IMR-90 (cell line): ENCODE results near the gene SERPINA10. TPM values are rescaled to one million over a fixed set of nuclear protein-coding genes. Genes with fewer than 3 reads are reported as not detected.
A peak's percentile ranks its signal among the peaks of the same experiment; 100 is the strongest.

Source experiments
- ATAC-seq: fragments of 200-7000 bp; cut with Tn5 transposase; 2 replicates; pipeline ENCODE4 v1.9.1; 2020; ENCODE audit warnings: low read depth, mild to moderate bottlenecking, moderate library complexity
- BruUV-seq: library from RNA; stranded (reverse); fragments of 400-500 nt; replicated peaks from 2 replicates; lab custom pipeline; 2021; lab: Mats Ljungman, UMichigan
- CTCF ChIA-PET: fragments of 300-600 bp; formaldehyde crosslinking; extraction: SDS; loops from one replicate; lab custom pipeline; 2021; ENCODE audit warnings: antibody characterized with exemption; lab: Yijun Ruan, JAX
- POLR2A ChIA-PET: fragments of 300-600 bp; sonication (Branson Sonifier 250); formaldehyde crosslinking; loops from one replicate; lab custom pipeline; 2022; ENCODE audit warnings: antibody characterized with exemption; ENCODE audit not compliant: unreplicated experiment; lab: Charles Lee
- DNase-seq: peaks from one replicate; pipeline ENCODE4 v3.0.0; 2013
- H2AFZ ChIP-seq: replicated peaks from 2 replicates; pipeline ENCODE3; 2013; ENCODE audit warnings: low read length, mild to moderate bottlenecking; ENCODE audit not compliant: poor library complexity
- H2AK5ac ChIP-seq: 2 replicates; pipeline ENCODE4 v1.6.1; 2013; ENCODE audit warnings: low read depth, low read length, inconsistent platforms
- H2AK9ac ChIP-seq: replicated peaks from 2 replicates; pipeline ENCODE3; 2013; ENCODE audit warnings: mild to moderate bottlenecking, low read depth, low read length, moderate library complexity; ENCODE audit not compliant: poor library complexity
- H2BK120ac ChIP-seq: 2 replicates; pipeline ENCODE4 v1.6.1; 2013; ENCODE audit warnings: low read depth, low read length, inconsistent platforms
- H2BK15ac ChIP-seq: 3 replicates; pipeline ENCODE4 v1.6.1; 2013; ENCODE audit warnings: low read depth, low read length, inconsistent platforms
- H2BK20ac ChIP-seq: 2 replicates; pipeline ENCODE4 v1.6.1; 2013; ENCODE audit warnings: low read depth, mild to moderate bottlenecking, inconsistent platforms, low read length, moderate library complexity
- H2BK5ac ChIP-seq: 2 replicates; pipeline ENCODE4 v1.6.1; 2013; ENCODE audit warnings: mild to moderate bottlenecking, low read depth, low read length, inconsistent platforms; ENCODE audit not compliant: poor library complexity, severe bottlenecking
- H3K14ac ChIP-seq: replicated peaks from 2 replicates; pipeline ENCODE4 v1.6.1; 2013; ENCODE audit warnings: low read depth, low read length, inconsistent platforms
- H3K18ac ChIP-seq: 2 replicates; pipeline ENCODE4 v1.6.1; 2013; ENCODE audit warnings: low read depth, low read length, control low read depth
- H3K23ac ChIP-seq: 2 replicates; pipeline ENCODE4 v1.6.1; 2013; ENCODE audit warnings: low read depth, low read length, inconsistent platforms
- H3K27ac ChIP-seq: 2 replicates; pipeline ENCODE4 v1.5.1; 2013; ENCODE audit warnings: mild to moderate bottlenecking, control low read depth, low read length; ENCODE audit not compliant: insufficient read depth
- H3K27me3 ChIP-seq: 2 replicates; pipeline ENCODE4 v1.6.1; 2013; ENCODE audit warnings: low read length; ENCODE audit not compliant: control insufficient read depth, insufficient read depth
- H3K36me3 ChIP-seq: 2 replicates; pipeline ENCODE4 v1.6.1; 2013; ENCODE audit warnings: low read length, mixed read lengths; ENCODE audit not compliant: control insufficient read depth, insufficient read depth
- H3K4ac ChIP-seq: 2 replicates; pipeline ENCODE4 v1.6.1; 2013; ENCODE audit warnings: low read depth, low read length, inconsistent platforms
- H3K4me1 ChIP-seq: 2 replicates; pipeline ENCODE4 v1.6.1; 2013; ENCODE audit warnings: low read length, mixed read lengths; ENCODE audit not compliant: control insufficient read depth, insufficient read depth
- H3K4me2 ChIP-seq: 2 replicates; pipeline ENCODE4 v1.6.1; 2013; ENCODE audit warnings: low read depth, mild to moderate bottlenecking, control low read depth, low read length, moderate library complexity
- H3K4me3 ChIP-seq: 2 replicates; pipeline ENCODE4 v1.5.1; 2013; ENCODE audit warnings: low read depth, mild to moderate bottlenecking, control low read depth, low read length, moderate library complexity; ENCODE audit not compliant: insufficient read depth
- H3K56ac ChIP-seq: 2 replicates; pipeline ENCODE4 v1.6.1; 2013; ENCODE audit warnings: low read length, inconsistent platforms; ENCODE audit not compliant: insufficient read depth; ENCODE audit errors: extremely low read depth
- H3K79me1 ChIP-seq, 2 experiments: 2 replicates each; pipeline ENCODE4 v1.6.1; 2013; ENCODE audit warnings: low read length in 2 of 2, inconsistent platforms in 1 of 2, low read depth in 1 of 2
- H3K9ac ChIP-seq: 2 replicates; pipeline ENCODE4 v1.6.1; 2013; ENCODE audit warnings: low read depth, low read length, control low read depth
- H3K9me1 ChIP-seq: 2 replicates; pipeline ENCODE4 v1.6.1; 2013; ENCODE audit warnings: low read length, inconsistent platforms; ENCODE audit not compliant: insufficient read depth
- H3K9me3 ChIP-seq: 2 replicates; pipeline ENCODE4 v1.6.1; 2013; ENCODE audit warnings: low read length; ENCODE audit not compliant: control insufficient read depth, insufficient read depth
- H4K20me1 ChIP-seq: 2 replicates; pipeline ENCODE4 v1.6.1; 2013; ENCODE audit warnings: low read length, inconsistent platforms; ENCODE audit not compliant: insufficient read depth
- H4K5ac ChIP-seq: 2 replicates; pipeline ENCODE4 v1.6.1; 2013; ENCODE audit warnings: mild to moderate bottlenecking, low read depth, low read length, control low read depth
- H4K8ac ChIP-seq, 2 experiments: 2 replicates each; pipeline ENCODE4 v1.6.1; 2013; ENCODE audit warnings: low read depth in 2 of 2, low read length in 2 of 2, control low read depth in 1 of 2, inconsistent platforms in 1 of 2
- H4K91ac ChIP-seq: 2 replicates; pipeline ENCODE4 v1.6.1; 2013; ENCODE audit warnings: low read depth, low read length, inconsistent platforms; ENCODE audit not compliant: insufficient read depth
- CEBPB ChIP-seq: IDR thresholded peaks from 2 replicates; pipeline ENCODE4 v1.6.1; 2012; ENCODE audit warnings: low read depth, low read length, improper control_type of control experiment
- CHD1 ChIP-seq: IDR thresholded peaks from 2 replicates; pipeline ENCODE4 v1.6.1; 2012; ENCODE audit warnings: low read depth, low read length, improper control_type of control experiment
- FOS ChIP-seq: fragments of 150-350 bp; IDR thresholded peaks from 2 replicates; pipeline ENCODE4 v1.6.1; 2016; ENCODE audit warnings: low read depth, low read length
- MAFK ChIP-seq: IDR thresholded peaks from 2 replicates; pipeline ENCODE4 v1.6.1; 2012; ENCODE audit warnings: low read depth, low read length, improper control_type of control experiment
- RCOR1 ChIP-seq: IDR thresholded peaks from 2 replicates; pipeline ENCODE4 v1.6.1; 2012; ENCODE audit warnings: mild to moderate bottlenecking, low read length, improper control_type of control experiment; ENCODE audit not compliant: insufficient replicate concordance
- RFX5 ChIP-seq: IDR thresholded peaks from 2 replicates; pipeline ENCODE4 v1.8.0; 2012; ENCODE audit warnings: low read depth, mild to moderate bottlenecking, low read length, moderate library complexity
- WGBS, 2 experiments: methylation state at CpG; one replicate each; pipeline versions ENCODE4 v1.1.5 to v1.1.7; 2013; ENCODE audit warnings: missing lambda C conversion rate in 2 of 2; ENCODE audit not compliant: insufficient read length in 1 of 2; ENCODE audit errors: extremely low coverage in 2 of 2; 5-methylcytosine and 5-hydroxymethylcytosine counted together
- dilution Hi-C: fragments of 300-500 bp; cut with HindIII; formaldehyde crosslinking; loops from one replicate; pipeline ENCODE4 v1.14.3; 2018; ENCODE audit warnings: low sequenced_read_pairs; ENCODE audit not compliant: unreplicated experiment
- in situ Hi-C: fragments of 300-500 bp; cut with MboI; formaldehyde crosslinking; loops from 3 replicates; pipeline ENCODE4 v1.14.3; 2019; ENCODE audit warnings: low sequenced_read_pairs, inconsistent platforms, mixed read lengths
- intact Hi-C: fragments of 100-400 bp; cut with micrococcal nuclease; formaldehyde crosslinking; loops from 2 replicates; pipeline ENCODE4 v1.10.0; 2022
- polyA plus RNA-seq, 3 experiments: library from polyadenylated mRNA; depleted of rRNA; stranded (reverse); fragments of >200 nt; gene quantifications; 2 replicates each; pipeline ENCODE4 v1.2.3, GENCODE V29; 2012; ENCODE audit warnings: low replicate concordance in 1 of 3
- total RNA-seq: library from RNA; depleted of rRNA; stranded (reverse); fragments of >200 nt; gene quantifications from 2 replicates; pipeline ENCODE4 v1.2.3, GENCODE V29; 2012
- TF ChIP-seq, protein P1 (sequence below): fragments of 150-350 bp; IDR thresholded peaks from 2 replicates; pipeline ENCODE4 v1.6.1; 2017; ENCODE audit warnings: mild to moderate bottlenecking, antibody characterized with exemption, low read length, low read depth
- TF ChIP-seq, protein P2 (sequence below): fragments of 150-350 bp; IDR thresholded peaks from 2 replicates; pipeline ENCODE4 v1.6.1; 2016; ENCODE audit warnings: low read depth, mild to moderate bottlenecking, low read length, moderate library complexity, borderline replicate concordance
- TF ChIP-seq, protein P3 (sequence below): conservative IDR thresholded peaks from 2 replicates; pipeline ENCODE4 v1.5.1; 2012; ENCODE audit warnings: mild to moderate bottlenecking, low read depth, low read length, improper control_type of control experiment

SERPINA10 gene
- total and polyA plus RNA-seq, 2 of the 4 experiments (the other 2 are of a cell fraction): not detected

DNA sequence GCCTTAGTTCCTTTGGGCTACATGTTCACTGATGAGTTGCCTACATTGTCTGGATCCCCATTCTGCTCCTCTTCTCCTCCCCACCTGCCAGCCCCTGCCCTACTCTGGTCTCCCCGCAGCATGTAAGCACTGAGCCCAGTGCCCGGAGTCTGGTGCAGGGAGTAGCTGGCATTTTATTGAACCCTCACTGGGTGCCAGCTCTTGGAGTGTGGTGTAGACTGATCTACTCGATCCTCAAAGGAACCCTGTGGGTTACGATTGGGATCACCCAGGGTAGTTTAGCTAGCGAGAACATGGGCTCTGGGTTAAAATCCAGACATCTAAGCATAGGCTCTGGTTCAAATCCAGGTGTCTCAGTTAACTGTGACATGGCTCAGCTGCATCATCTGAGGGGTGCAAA is 38.4 kb upstream of the SERPINA10 start:
- H4K5ac ChIP-seq: no peak overlapping the region
- no peak overlapping the region for H4K91ac ChIP-seq
- H3K4ac ChIP-seq: no peak overlapping the region
- H2BK120ac ChIP-seq: no peak overlapping the region
- no peak overlapping the region for H3K14ac ChIP-seq
- in situ Hi-C loops: no loop called here
- H3K23ac ChIP-seq: no peak overlapping the region
- H3K36me3 ChIP-seq: no peaks in the 10 kb centered on the region
- peak overlapping the region; percentile 3 for H2AK9ac ChIP-seq
- H3K79me1 ChIP-seq: no peaks in the 10 kb centered on the region
- no peaks in the 10 kb centered on the region; the same call in 1 of the 2 replicates for H3K27me3 ChIP-seq
- ChIA-PET CTCF (no interaction called here), POLR2A (no interaction called here)
- no peak overlapping the region for H3K18ac ChIP-seq
- no peak overlapping the region for H3K56ac ChIP-seq
- H3K4me2 ChIP-seq: no peak overlapping the region
- no peak for DNase-seq
- no peaks in the 10 kb centered on the region for H3K9me3 ChIP-seq
- WGBS, 2 experiments: 75% methylated on average over 2 of the region's 5 CpGs; no CpG with 5 or more reads in 1 of the 2 experiments
- no peak overlapping the region for H2BK15ac ChIP-seq
- H3K9ac ChIP-seq: no peak overlapping the region
- H2AFZ ChIP-seq: no peak overlapping the region
- dilution Hi-C loops: no loop called here
- H2BK5ac ChIP-seq: no peak overlapping the region
- no peaks in the 10 kb centered on the region for H4K20me1 ChIP-seq
- intact Hi-C loops: no loop called here
- H4K8ac ChIP-seq: no peak overlapping the region
- H2AK5ac ChIP-seq: no peak overlapping the region
- H2BK20ac ChIP-seq: no peak overlapping the region
- no peak for ATAC-seq
- no peaks in the 10 kb centered on the region for H3K4me1 ChIP-seq
- TF ChIP-seq, protein P1, sequence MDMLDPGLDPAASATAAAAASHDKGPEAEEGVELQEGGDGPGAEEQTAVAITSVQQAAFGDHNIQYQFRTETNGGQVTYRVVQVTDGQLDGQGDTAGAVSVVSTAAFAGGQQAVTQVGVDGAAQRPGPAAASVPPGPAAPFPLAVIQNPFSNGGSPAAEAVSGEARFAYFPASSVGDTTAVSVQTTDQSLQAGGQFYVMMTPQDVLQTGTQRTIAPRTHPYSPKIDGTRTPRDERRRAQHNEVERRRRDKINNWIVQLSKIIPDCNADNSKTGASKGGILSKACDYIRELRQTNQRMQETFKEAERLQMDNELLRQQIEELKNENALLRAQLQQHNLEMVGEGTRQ: no peak
- TF ChIP-seq CHD1: no peak
- TF ChIP-seq RFX5: no peak
- TF ChIP-seq CEBPB: no peak
- no peak for TF ChIP-seq FOS
- TF ChIP-seq, protein P2, sequence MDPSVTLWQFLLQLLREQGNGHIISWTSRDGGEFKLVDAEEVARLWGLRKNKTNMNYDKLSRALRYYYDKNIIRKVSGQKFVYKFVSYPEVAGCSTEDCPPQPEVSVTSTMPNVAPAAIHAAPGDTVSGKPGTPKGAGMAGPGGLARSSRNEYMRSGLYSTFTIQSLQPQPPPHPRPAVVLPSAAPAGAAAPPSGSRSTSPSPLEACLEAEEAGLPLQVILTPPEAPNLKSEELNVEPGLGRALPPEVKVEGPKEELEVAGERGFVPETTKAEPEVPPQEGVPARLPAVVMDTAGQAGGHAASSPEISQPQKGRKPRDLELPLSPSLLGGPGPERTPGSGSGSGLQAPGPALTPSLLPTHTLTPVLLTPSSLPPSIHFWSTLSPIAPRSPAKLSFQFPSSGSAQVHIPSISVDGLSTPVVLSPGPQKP: no peak
- no peak for TF ChIP-seq MAFK
- no peak for TF ChIP-seq RCOR1
- TF ChIP-seq, protein P3, sequence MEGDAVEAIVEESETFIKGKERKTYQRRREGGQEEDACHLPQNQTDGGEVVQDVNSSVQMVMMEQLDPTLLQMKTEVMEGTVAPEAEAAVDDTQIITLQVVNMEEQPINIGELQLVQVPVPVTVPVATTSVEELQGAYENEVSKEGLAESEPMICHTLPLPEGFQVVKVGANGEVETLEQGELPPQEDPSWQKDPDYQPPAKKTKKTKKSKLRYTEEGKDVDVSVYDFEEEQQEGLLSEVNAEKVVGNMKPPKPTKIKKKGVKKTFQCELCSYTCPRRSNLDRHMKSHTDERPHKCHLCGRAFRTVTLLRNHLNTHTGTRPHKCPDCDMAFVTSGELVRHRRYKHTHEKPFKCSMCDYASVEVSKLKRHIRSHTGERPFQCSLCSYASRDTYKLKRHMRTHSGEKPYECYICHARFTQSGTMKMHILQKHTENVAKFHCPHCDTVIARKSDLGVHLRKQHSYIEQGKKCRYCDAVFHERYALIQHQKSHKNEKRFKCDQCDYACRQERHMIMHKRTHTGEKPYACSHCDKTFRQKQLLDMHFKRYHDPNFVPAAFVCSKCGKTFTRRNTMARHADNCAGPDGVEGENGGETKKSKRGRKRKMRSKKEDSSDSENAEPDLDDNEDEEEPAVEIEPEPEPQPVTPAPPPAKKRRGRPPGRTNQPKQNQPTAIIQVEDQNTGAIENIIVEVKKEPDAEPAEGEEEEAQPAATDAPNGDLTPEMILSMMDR: no peak
- H3K4me3 ChIP-seq: no peak overlapping the region
- no peak overlapping the region for H3K27ac ChIP-seq
- no peaks in the 10 kb centered on the region for H3K9me1 ChIP-seq
- BruUV-seq: no TSS peak
